DND-41 (cell line): ENCODE results near the gene AK8.

ENCODE experiments used
- ATAC-seq: fragments of 200-7000 bp; cut with Tn5 transposase; 3 replicates; pipeline ENCODE4 v1.9.1; 2021; ENCODE audit warnings: low read depth; ENCODE audit not compliant: insufficient read depth
- DNase-seq: peaks from one replicate; pipeline ENCODE4 v3.0.0-alpha.2; 2020
- H2AFZ ChIP-seq: 2 replicates; pipeline ENCODE4 v1.6.0; 2012; ENCODE audit warnings: low read depth, low read length
- H3K27ac ChIP-seq: 2 replicates; pipeline ENCODE4 v1.5.1; 2012; ENCODE audit warnings: low read length, inconsistent platforms
- H3K27me3 ChIP-seq: fragments of 200-600 bp; sonication (generic); 2 replicates; pipeline ENCODE4 v1.6.0; 2012; ENCODE audit warnings: low read length, mild to moderate bottlenecking, inconsistent platforms; ENCODE audit not compliant: insufficient read depth, poor library complexity
- H3K36me3 ChIP-seq: 2 replicates; pipeline ENCODE4 v1.5.1; 2012; ENCODE audit warnings: low read length, inconsistent platforms; ENCODE audit not compliant: insufficient read depth
- H3K4me1 ChIP-seq: 2 replicates; pipeline ENCODE4 v1.5.1; 2012; ENCODE audit warnings: mild to moderate bottlenecking, low read length; ENCODE audit not compliant: insufficient read depth
- H3K4me2 ChIP-seq: 2 replicates; pipeline ENCODE4 v1.6.0; 2012; ENCODE audit warnings: mild to moderate bottlenecking, moderate library complexity, low read length, inconsistent platforms; ENCODE audit not compliant: insufficient read depth
- H3K4me3 ChIP-seq, 2 experiments: fragments of 200-600 bp in 1 of 2; shearing (Covaris generic) in 1 of 2; 2 replicates each; pipeline ENCODE4 v1.5.1; 2012 to 2016; ENCODE audit warnings: inconsistent platforms in 2 of 2, low read length in 2 of 2, mild to moderate bottlenecking in 2 of 2, low read depth in 1 of 2, moderate library complexity in 1 of 2
- H3K79me2 ChIP-seq: 2 replicates; pipeline ENCODE4 v1.6.0; 2012; ENCODE audit warnings: low read length, inconsistent platforms; ENCODE audit not compliant: insufficient read depth
- H3K9ac ChIP-seq: 2 replicates; pipeline ENCODE4 v1.6.0; 2012; ENCODE audit warnings: low read depth, mild to moderate bottlenecking, inconsistent platforms, low read length, moderate library complexity
- H3K9me3 ChIP-seq: 2 replicates; pipeline ENCODE4 v1.5.1; 2012; ENCODE audit warnings: low read length, moderate library complexity, mild to moderate bottlenecking, inconsistent platforms; ENCODE audit not compliant: insufficient read depth, severe bottlenecking
- H4K20me1 ChIP-seq: 2 replicates; pipeline ENCODE4 v1.6.0; 2012; ENCODE audit warnings: low read length; ENCODE audit not compliant: insufficient read depth
- CTCF ChIP-seq: IDR thresholded peaks from 2 replicates; pipeline ENCODE4 v1.5.1; 2012; ENCODE audit warnings: borderline replicate concordance, low read length, moderate library complexity, mild to moderate bottlenecking; ENCODE audit not compliant: poor library complexity, severe bottlenecking; ENCODE audit errors: extremely low read depth
- EZH2 ChIP-seq: IDR thresholded peaks from 3 replicates; pipeline ENCODE4 v1.6.1; 2012; ENCODE audit warnings: borderline replicate concordance, low read depth, mild to moderate bottlenecking, moderate library complexity, low read length, inconsistent platforms; ENCODE audit not compliant: severe bottlenecking

AK8 gene

DNA sequence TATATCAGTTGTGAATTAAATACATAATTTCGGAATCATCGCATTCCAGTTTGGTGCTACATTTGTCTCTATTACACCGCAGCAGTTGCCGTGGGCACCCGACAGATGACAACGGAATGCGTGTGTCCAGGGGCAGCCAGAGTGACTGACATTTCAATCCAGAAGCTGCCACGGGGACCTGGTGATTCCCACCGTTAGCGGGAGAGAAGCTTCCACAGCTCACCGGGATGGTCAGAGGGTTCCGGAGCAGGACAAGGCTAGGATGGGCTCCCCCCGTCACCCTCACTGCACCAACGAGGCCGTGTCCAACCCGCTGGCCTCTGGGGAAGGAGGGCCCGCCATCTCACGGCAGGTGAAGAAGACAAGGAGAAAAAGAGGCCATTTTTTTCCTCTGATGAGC, 121.1 kb downstream of the AK8 start:
- Histone ChIP-seq H3K79me2 (no peaks in the 10 kb centered on the region), H3K36me3 (no peaks in the 10 kb centered on the region), H4K20me1 (no peaks in the 10 kb centered on the region), H2AFZ (no peak overlapping the region), H3K4me1 (no peaks in the 10 kb centered on the region), H3K9ac (no peak overlapping the region), H3K27me3 (peaks cover 2% of the 10 kb centered on the region), H3K4me3 (no peak overlapping the region), H3K9me3 (no peaks in the 10 kb centered on the region), H3K4me2 (no peak overlapping the region), H3K27ac (no peak overlapping the region)
- no peak for TF ChIP-seq EZH2
- TF ChIP-seq CTCF: no peak
- ATAC-seq (no peak), DNase-seq (no peak)

DNA sequence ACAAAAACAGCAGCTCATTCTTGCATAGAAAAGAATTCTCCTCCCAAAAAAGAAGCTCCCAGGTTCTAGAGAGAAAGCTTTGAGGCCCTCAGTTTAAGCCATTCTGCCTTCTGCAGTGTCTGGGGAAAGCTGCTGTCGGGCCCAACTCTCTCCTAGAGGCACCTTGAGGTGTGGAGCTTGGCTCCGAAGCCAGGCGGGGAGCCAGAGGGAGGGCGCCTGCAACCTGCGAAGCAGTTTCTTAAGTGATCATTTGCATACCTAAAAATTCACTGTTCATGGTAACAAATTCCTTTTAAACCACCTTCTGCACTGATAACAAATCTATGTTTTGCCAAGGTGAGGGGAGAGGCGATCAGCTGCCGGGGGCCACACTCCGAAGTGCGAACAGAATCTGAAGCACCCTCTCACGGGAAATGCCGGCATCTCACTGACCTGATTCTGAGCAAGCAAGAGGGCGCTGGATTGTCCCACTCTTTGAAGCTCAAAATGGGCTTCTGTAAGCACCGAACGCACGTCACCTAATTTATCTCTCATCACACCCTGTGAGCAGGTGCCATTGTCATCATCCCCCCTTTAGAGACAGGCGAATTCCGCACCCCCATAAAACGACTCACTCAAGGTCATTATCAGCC, 121.8 kb downstream of the AK8 start:
- Histone ChIP-seq H3K27ac (no peak overlapping the region), H3K79me2 (no peaks in the 10 kb centered on the region), H3K36me3 (no peaks in the 10 kb centered on the region), H4K20me1 (no peaks in the 10 kb centered on the region), H3K4me2 (no peak overlapping the region), H2AFZ (no peak overlapping the region), H3K4me1 (no peaks in the 10 kb centered on the region), H3K4me3 (no peak overlapping the region), H3K27me3 (peaks cover 2% of the 10 kb centered on the region), H3K9me3 (no peaks in the 10 kb centered on the region), H3K9ac (no peak overlapping the region)
- DNase-seq (no peak), ATAC-seq (no peak)
- TF ChIP-seq CTCF (no peak), EZH2 (no peak)

GRCh38 chr9:132755096-132755495, 123.0 kb downstream of the AK8 start:
- Histone ChIP-seq H3K27me3 (peaks cover 1% of the 10 kb centered on the region), H3K36me3 (no peaks in the 10 kb centered on the region), H2AFZ (no peak overlapping the region), H3K4me2 (no peak overlapping the region), H3K79me2 (no peaks in the 10 kb centered on the region), H3K9me3 (no peaks in the 10 kb centered on the region), H3K4me3 (no peak overlapping the region), H3K27ac (no peak overlapping the region), H3K4me1 (no peaks in the 10 kb centered on the region), H3K9ac (no peak overlapping the region), H4K20me1 (no peaks in the 10 kb centered on the region)
- no peak for TF ChIP-seq CTCF
- no peak for TF ChIP-seq EZH2
- DNase-seq (no peak), ATAC-seq (no peak)
